GM12878 (cell line): ENCODE measurements around the gene GAS6. TPM values are rescaled to one million over a fixed set of nuclear protein-coding genes. Genes with fewer than 3 reads are reported as not detected.

ENCODE experiments used
- ATAC-seq: fragments of 200-7000 bp; cut with Tn5 transposase; 3 replicates; pipeline ENCODE4 v1.9.1; 2020; ENCODE audit warnings: mild to moderate bottlenecking, moderate library complexity
- BruUV-seq: library from RNA; stranded (reverse); fragments of 400-500 nt; replicated peaks from 2 replicates; lab custom pipeline; 2021; lab: Mats Ljungman, UMichigan
- CTCF ChIA-PET: fragments of 300-600 bp; sonication (Branson Sonifier 250); formaldehyde crosslinking; extraction: SDS; loops from one replicate; lab custom pipeline; 2021; ENCODE audit warnings: inconsistent platforms; lab: Yijun Ruan, JAX
- POLR2A ChIA-PET: fragments of 350-600 bp; formaldehyde crosslinking; extraction: SDS; loops from one replicate; lab custom pipeline; 2021; ENCODE audit warnings: inconsistent platforms; lab: Charles Lee
- RAD21 ChIA-PET: fragments of 300-600 bp; sonication (Branson Sonifier 250); formaldehyde crosslinking; loops from one replicate; lab custom pipeline; 2023; ENCODE audit warnings: antibody characterized with exemption; ENCODE audit not compliant: unreplicated experiment; lab: Charles Lee
- SMC1A ChIA-PET: fragments of 300-600 bp; sonication (Branson Sonifier 250); formaldehyde crosslinking; loops from one replicate; lab custom pipeline; 2023; ENCODE audit not compliant: unreplicated experiment, uncharacterized antibody; lab: Charles Lee
- DNase-seq: peaks from one replicate; pipeline ENCODE4 v3.0.0-alpha.2; 2011; ENCODE audit warnings: low read depth, low spot score
- FAIRE-seq: peaks from 3 replicates; lab custom pipeline; 2011; peaks lifted over from hg19 to GRCh38; lab: Jason Lieb, UNC
- H2AFZ ChIP-seq: 2 replicates; pipeline ENCODE4 v1.6.0; 2011; ENCODE audit warnings: low read depth, low read length, control low read depth; ENCODE audit not compliant: control insufficient read depth
- H3K27ac ChIP-seq: 2 replicates; pipeline ENCODE4 v1.5.1; 2011; ENCODE audit warnings: control low read depth; ENCODE audit not compliant: control insufficient read depth, insufficient read depth
- H3K27me3 ChIP-seq, 2 experiments: replicated peaks in 1 of 2; 2 replicates each; pipeline versions ENCODE4 v1.6.0 to v1.6.1; 2011; ENCODE audit warnings: low read length in 1 of 2; ENCODE audit not compliant: control insufficient read depth in 2 of 2, insufficient read depth in 2 of 2
- H3K36me3 ChIP-seq, 2 experiments: 2 replicates each; pipeline ENCODE4 v1.5.1; 2011; ENCODE audit warnings: low read length in 1 of 2; ENCODE audit not compliant: control insufficient read depth in 2 of 2, insufficient read depth in 2 of 2
- H3K4me1 ChIP-seq: 2 replicates; pipeline ENCODE4 v1.6.1; 2011; ENCODE audit warnings: mild to moderate bottlenecking, low read length, moderate library complexity, mixed read lengths; ENCODE audit not compliant: control insufficient read depth, insufficient read depth
- H3K4me2 ChIP-seq: 2 replicates; pipeline ENCODE4 v1.6.0; 2011; ENCODE audit warnings: control low read depth; ENCODE audit not compliant: control insufficient read depth, insufficient read depth
- H3K4me3 ChIP-seq: fragments of 200-600 bp; sonication (generic); 2 replicates; pipeline ENCODE4 v1.5.1; 2016
- H3K79me2 ChIP-seq: 2 replicates; pipeline ENCODE4 v1.6.0; 2011; ENCODE audit warnings: low read length; ENCODE audit not compliant: control insufficient read depth, insufficient read depth
- H3K9ac ChIP-seq: 2 replicates; pipeline ENCODE4 v1.8.0; 2011; ENCODE audit warnings: low read length, control low read depth, mixed read lengths; ENCODE audit not compliant: control insufficient read depth, insufficient read depth
- H3K9me3 ChIP-seq: replicated peaks from 3 replicates; pipeline ENCODE4 v1.5.1; 2011; ENCODE audit warnings: mild to moderate bottlenecking, low read length; ENCODE audit not compliant: control insufficient read depth, insufficient read depth
- H4K20me1 ChIP-seq: 2 replicates; pipeline ENCODE4 v1.6.0; 2011; ENCODE audit not compliant: control insufficient read depth, insufficient read depth
- BHLHE40 ChIP-seq, 2 experiments: fragments of 450-650 bp in 1 of 2; IDR thresholded peaks; 2 replicates each; pipeline ENCODE4 v1.6.1; 2011 to 2017; ENCODE audit warnings: low read depth in 2 of 2, borderline replicate concordance in 1 of 2, improper control_type of control experiment in 1 of 2, low read length in 1 of 2, mild to moderate bottlenecking in 1 of 2
- CHD1 ChIP-seq: IDR thresholded peaks from 2 replicates; pipeline ENCODE4 v1.6.1; 2012; ENCODE audit warnings: low read depth, low read length, improper control_type of control experiment
- ESRRA ChIP-seq: IDR thresholded peaks from 2 replicates; pipeline ENCODE4 v1.6.1; 2012; ENCODE audit warnings: mild to moderate bottlenecking, low read length, improper control_type of control experiment
- FOS ChIP-seq: IDR thresholded peaks from 3 replicates; pipeline ENCODE4 v1.6.1; 2011; ENCODE audit warnings: borderline replicate concordance; ENCODE audit not compliant: insufficient read length; ENCODE audit errors: extremely low read depth
- GATAD2B ChIP-seq: fragments of 450-650 bp; conservative IDR thresholded peaks from 2 replicates; pipeline ENCODE4 v1.6.1; 2017; ENCODE audit warnings: low read depth, mild to moderate bottlenecking, moderate library complexity
- IRF4 ChIP-seq: IDR thresholded peaks from 2 replicates; pipeline ENCODE4 v1.6.1; 2011; ENCODE audit warnings: low read depth, low read length
- KAT2A ChIP-seq: conservative IDR thresholded peaks from 2 replicates; pipeline ENCODE4 v1.6.1; 2011; ENCODE audit warnings: low read depth, low read length; ENCODE audit not compliant: control insufficient read depth
- KDM1A ChIP-seq: fragments of 200-600 bp; sonication (generic); IDR thresholded peaks from 2 replicates; pipeline ENCODE4 v1.6.1; 2016; ENCODE audit warnings: borderline replicate concordance
- MEF2B ChIP-seq: fragments of 450-650 bp; IDR thresholded peaks from 2 replicates; pipeline ENCODE4 v1.6.1; 2018; ENCODE audit warnings: mild to moderate bottlenecking, moderate library complexity; ENCODE audit not compliant: partially characterized antibody, poor library complexity, severe bottlenecking
- NBN ChIP-seq: fragments of 450-650 bp; IDR thresholded peaks from 2 replicates; pipeline ENCODE4 v1.6.1; 2016
- POLR2AphosphoS2 ChIP-seq: IDR thresholded peaks from 2 replicates; pipeline ENCODE4 v1.6.1; 2011; ENCODE audit warnings: low read depth, mild to moderate bottlenecking, low read length, improper control_type of control experiment, moderate library complexity
- RAD21 ChIP-seq: IDR thresholded peaks from 2 replicates; pipeline ENCODE4 v1.6.1; 2011; ENCODE audit warnings: mild to moderate bottlenecking, low read depth, low read length, moderate library complexity; ENCODE audit not compliant: insufficient read depth
- RELA ChIP-seq: fragments of 450-650 bp; IDR thresholded peaks from 2 replicates; pipeline ENCODE4 v1.8.0; 2014; ENCODE audit warnings: borderline replicate concordance; ENCODE audit not compliant: partially characterized antibody
- TCF12 ChIP-seq: IDR thresholded peaks from 2 replicates; pipeline ENCODE4 v1.6.1; 2011; ENCODE audit warnings: low read depth, mild to moderate bottlenecking, low read length
- WRNIP1 ChIP-seq: IDR thresholded peaks from 2 replicates; pipeline ENCODE4 v1.6.1; 2011; ENCODE audit warnings: low read depth, low read length, improper control_type of control experiment, borderline replicate concordance
- WGBS: methylation state at CpG from one replicate; pipeline ENCODE4 v1.1.6; 2016; ENCODE audit warnings: low lambda C conversion rate; ENCODE audit not compliant: insufficient replicate concordance, insufficient coverage; ENCODE audit errors: missing lambda C conversion rate; 5-methylcytosine and 5-hydroxymethylcytosine counted together
- in situ Hi-C: fragments of 300-500 bp; cut with MboI; formaldehyde crosslinking; loops from 9 replicates; pipeline ENCODE4 v1.14.3; 2018; ENCODE audit warnings: mixed read lengths
- intact Hi-C: fragments of 100-400 bp; cut with micrococcal nuclease; formaldehyde crosslinking; loops from one replicate; pipeline ENCODE4 v1.14.2; 2022; ENCODE audit not compliant: unreplicated experiment
- polyA plus RNA-seq, 11 experiments: library from polyadenylated mRNA; depleted of rRNA in 4 of 11; unstranded in 6 of 11; stranded (reverse) in 5 of 11; fragments of >200 nt; fragmentation: Nextera tagmentation in 4 of 11; fragmentation: Illumina TruSeq in 1 of 11; extraction: Ambion mirVana in 4 of 11; extraction: Trizol in 1 of 11; gene quantifications; 1 replicate in 1 of 11; 2 replicates in 10 of 11; pipeline versions ENCODE4 v1.2.1 to v1.2.3, GENCODE V29; 2011 to 2016; ENCODE audit warnings: inconsistent platforms in 2 of 11, missing spikeins in 2 of 11, low read depth in 1 of 11
- total RNA-seq, 4 experiments: library from RNA; depleted of rRNA in 3 of 4; stranded (reverse); fragments of >200 nt in 3 of 4; fragmentation: Illumina TruSeq in 1 of 4; extraction: Trizol in 1 of 4; gene quantifications; 2 replicates each; pipeline versions ENCODE4 v1.2.1 to v1.2.3, GENCODE V29; 2013 to 2021

GAS6 gene
- total and polyA plus RNA-seq, 10 of the 15 experiments (the other 5 are each of a cell fraction or from before 2014, with no cell fraction given) = 0.03 to 0.59 (median 0.10) TPM; not detected in 2

GRCh38 chr13:113816946-113817859, 46.7 kb downstream of the GAS6 start (continued):
- TF ChIP-seq NBN = peak; percentile 19; the same call in 1 of the 2 replicates
- TF ChIP-seq POLR2AphosphoS2 = no peak
- peak; percentile 75 for TF ChIP-seq RAD21
- peak; percentile 70 for TF ChIP-seq TCF12
- peak; percentile 70 to 74 for TF ChIP-seq BHLHE40 (IDR thresholded peaks at IDR 0.05; ENCODE audit: borderline replicate concordance in 1 of 2, low read depth in 2 of 2, low read length in 1 of 2)
- TF ChIP-seq RELA = no peak
- no peak for TF ChIP-seq KDM1A
- TF ChIP-seq MEF2B = peak; percentile 65
- TF ChIP-seq CHD1 = no peak
- no peak for TF ChIP-seq FOS

GRCh38 chr13:113816254-113816929, 47.5 kb downstream of the GAS6 start:
- 22% methylated on average over 25 of the region's 25 CpGs for WGBS
- Histone ChIP-seq H3K9ac (no peak overlapping the region), H3K4me1 (no peaks in the 10 kb centered on the region), H3K27ac (no peak overlapping the region), H3K27me3 (no peaks in the 10 kb centered on the region), H3K4me3 (no peak overlapping the region; the same call in 1 of the 2 replicates), H3K79me2 (no peaks in the 10 kb centered on the region; the same call in 1 of the 2 replicates), H2AFZ (no peak overlapping the region), H3K4me2 (peak overlapping the region; percentile 48)
- intact Hi-C loops = loop anchor here (10.0 kb wide), 1 partner anchor 328 kb away; no protein-coding TSS in a partner anchor
- ChIA-PET CTCF (interaction anchor here (1.0 kb wide), 1 partner anchor 412 kb away, joined by 3 read pairs; no protein-coding TSS in a partner anchor), RAD21 (interaction anchor here (0.7 kb wide), 1 partner anchor 410 kb away, joined by 3 read pairs; no protein-coding TSS in a partner anchor)
- in situ Hi-C loops = no loop called here
- no TSS peak for BruUV-seq
- ATAC-seq (peak; percentile 13; the same call in 2 of the 3 replicates), DNase-seq (no peak)
- no peak for TF ChIP-seq TCF12
- no peak for TF ChIP-seq WRNIP1
- TF ChIP-seq GATAD2B = no peak
- no peak for TF ChIP-seq RELA
- TF ChIP-seq ESRRA = no peak
- no peak for TF ChIP-seq IRF4
- TF ChIP-seq KAT2A = no peak
- TF ChIP-seq, all 136 proteins: peak for 0
- FAIRE-seq = no peak
- ChIA-PET POLR2A (no interaction called here), SMC1A (interaction anchor here (1.0 kb wide), 1 partner anchor 132 kb away, joined by 3 read pairs; no protein-coding TSS in a partner anchor)
- H3K9me3 ChIP-seq = no peaks in the 10 kb centered on the region
- H3K36me3 ChIP-seq = no peaks in the 10 kb centered on the region
- no peaks in the 10 kb centered on the region for H4K20me1 ChIP-seq
